Right lobe of liver (tissue), 4 donors: Measurements from ENCODE around the gene SPACA5.

Experiments
- CTCF ChIP-seq, 4 donors: fragments of 200-600 bp in 3 of 4; fragments of 450-650 bp in 1 of 4; IDR thresholded peaks; one replicate each; pipeline versions ENCODE4 v1.5.1 to v1.8.0; 2016 to 2022; ENCODE audit warnings: antibody characterized with exemption in 4 of 4, mild to moderate bottlenecking in 2 of 4
- POLR2A ChIP-seq: fragments of 450-650 bp; IDR thresholded peaks from one replicate; pipeline ENCODE4 v1.6.1; 2017; ENCODE audit warnings: antibody characterized with exemption, mild to moderate bottlenecking
- donor health status: DM: no; HTN: no; CAD: no.
- donor health status: DM: no; HTN: no; CAD: no.
- donor health status: DM: no; HTN: yes; CAD: no.

DNA sequence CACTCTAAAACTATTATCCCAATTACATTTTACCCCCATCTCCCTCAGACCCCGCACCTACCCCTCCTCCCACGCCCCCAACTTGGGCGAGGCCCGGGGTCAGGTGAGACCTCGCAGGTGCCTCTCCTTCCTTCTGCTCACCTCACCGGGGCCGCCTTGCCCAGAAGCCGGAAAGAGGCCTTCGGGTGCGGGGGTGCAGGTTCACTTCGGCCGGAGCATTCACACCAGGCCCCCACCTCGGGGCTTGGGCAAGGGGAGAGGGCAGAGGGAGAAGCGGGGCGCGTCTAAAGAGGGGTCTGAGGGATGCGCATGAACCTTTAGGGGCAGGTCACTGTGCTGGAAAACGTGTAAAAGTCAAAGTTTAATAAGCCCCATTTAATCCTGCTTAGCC lies 3.4 kb upstream of the SPACA5 start:
- TF ChIP-seq POLR2A (no peak), CTCF (IDR thresholded peaks at IDR 0.05) (no peak)
